ENCODE data around the gene HEBP2.
"Not testable (repeated sequence)": the region's sequence is repeated elsewhere in the genome, so short reads cannot be mapped to it uniquely, and the experiment has no call there.

Gene HEBP2

GRCh38 chr6:138403801-138404665 lies at the start of gene HEBP2:
TSS of gene HEBP2 (plus strand) at chr6:138404223. CDS start at chr6:138404496, 273 bp downstream.
- in situ Hi-C loops (cut with MboI; ENCODE audit: low sequenced_read_pairs), result no loop called here

DNA sequence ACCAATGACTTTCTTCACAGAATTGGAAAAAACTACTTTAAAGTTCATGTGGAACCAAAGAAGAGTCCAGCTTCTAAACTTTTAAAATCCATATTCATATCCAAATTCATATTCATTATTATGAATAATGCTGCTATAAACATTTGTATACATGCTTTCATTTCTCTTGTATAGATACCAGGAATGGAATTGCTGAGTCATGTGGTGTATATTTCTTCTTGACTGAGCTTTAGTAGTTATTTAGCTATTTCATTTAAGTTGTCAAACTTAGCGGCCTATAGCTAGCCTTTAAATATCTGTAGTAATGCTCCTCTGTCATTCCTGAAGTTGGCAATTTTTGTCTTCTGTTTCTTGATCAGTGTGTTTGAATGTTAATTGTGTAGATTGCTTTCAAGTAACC lies 46.1 kb upstream of the HEBP2 start:
- in situ Hi-C loops (cut with MboI; ENCODE audit: low sequenced_read_pairs), result no loop called here

DNA sequence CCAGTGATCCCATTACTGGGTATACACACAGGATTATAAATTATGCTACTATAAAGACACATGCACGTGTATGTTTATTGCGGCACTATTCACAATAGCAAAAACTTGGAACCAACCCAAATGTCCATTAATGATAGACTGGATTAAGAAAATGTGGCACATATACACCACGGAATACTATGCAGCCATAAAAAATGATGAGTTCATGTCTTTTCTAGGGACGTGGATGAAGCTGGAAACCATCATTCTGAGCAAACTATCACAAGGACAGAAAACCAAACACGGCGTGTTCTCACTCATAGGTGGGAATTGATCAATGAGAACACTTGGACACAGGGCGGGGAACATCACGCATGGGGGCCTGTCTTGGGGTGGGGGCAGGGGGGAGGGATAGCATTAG lies 35.3 kb upstream of the HEBP2 start:
- in situ Hi-C loops (cut with MboI; ENCODE audit: low sequenced_read_pairs), result not testable (repeated sequence)

GRCh38 chr6:138370631-138371451 lies 33.2 kb upstream of the HEBP2 start:
- in situ Hi-C loops (cut with MboI; ENCODE audit: low sequenced_read_pairs), result no loop called here

GRCh38 chr6:138371452-138371711 lies 32.6 kb upstream of the HEBP2 start:
- in situ Hi-C loops (cut with MboI; ENCODE audit: low sequenced_read_pairs), result no loop called here

DNA sequence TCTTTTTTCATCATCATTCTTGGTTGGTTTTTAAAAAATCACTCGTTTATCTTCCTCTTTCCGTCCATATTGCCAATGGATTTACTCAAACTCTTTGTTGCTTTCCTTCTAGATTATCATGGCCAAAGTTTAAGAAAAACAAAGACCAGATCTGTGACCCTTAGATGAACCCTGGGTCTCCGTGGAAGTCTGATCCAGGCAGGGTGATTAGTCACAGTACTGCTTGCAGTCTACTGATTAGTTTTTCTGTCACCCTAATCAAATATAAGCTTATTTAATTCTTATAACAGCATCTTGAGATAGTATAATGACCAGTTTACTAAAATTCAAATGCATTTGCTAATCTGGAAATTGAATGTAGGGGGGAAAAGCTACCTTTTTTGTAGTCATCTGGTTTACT lies 32.3 kb upstream of the HEBP2 start:
- in situ Hi-C loops (cut with MboI; ENCODE audit: low sequenced_read_pairs), result no loop called here

DNA sequence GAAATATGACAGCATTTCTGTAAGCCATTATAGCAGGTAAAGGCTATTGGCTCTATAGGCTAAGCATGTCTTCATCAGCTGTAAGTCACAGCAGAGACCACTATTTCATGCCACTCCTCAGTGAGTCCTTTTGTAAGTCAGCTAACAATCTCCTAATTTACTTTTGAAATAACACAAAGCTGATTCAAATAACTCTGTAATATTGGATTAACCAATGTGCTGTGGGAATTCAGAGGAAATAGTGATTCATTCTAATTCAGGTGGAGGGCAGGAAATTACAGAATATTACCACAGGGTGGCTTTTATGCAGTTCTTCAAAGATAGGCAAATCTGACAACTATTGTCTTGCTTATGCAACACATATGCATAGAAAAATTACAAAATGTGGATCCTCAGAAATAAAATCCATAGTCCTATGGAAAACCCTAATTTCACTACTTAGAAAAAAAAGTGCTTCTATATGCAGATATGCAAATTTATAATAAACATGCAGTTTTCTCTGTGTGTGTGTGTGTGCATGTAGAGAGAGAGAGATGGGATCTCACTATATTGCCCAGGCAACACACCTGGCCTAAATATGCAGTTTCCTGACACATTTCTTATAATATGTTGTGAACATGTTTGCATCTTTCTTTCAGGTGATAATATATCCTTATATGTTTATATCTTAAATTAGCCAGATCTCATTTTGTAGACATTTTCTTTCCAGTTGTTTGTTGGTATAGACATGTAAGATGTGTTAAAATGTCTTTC lies 31.1 kb upstream of the HEBP2 start:
- in situ Hi-C loops (cut with MboI; ENCODE audit: low sequenced_read_pairs), result no loop called here

GRCh38 chr6:138374230-138374629 lies 29.8 kb upstream of the HEBP2 start:
- in situ Hi-C loops (cut with MboI; ENCODE audit: low sequenced_read_pairs), result no loop called here

- in situ Hi-C loops (cut with MboI; ENCODE audit: low sequenced_read_pairs), result no loop called here
Measured at GRCh38 chr6:138374815-138375214, 29.2 kb upstream of the HEBP2 start.

DNA sequence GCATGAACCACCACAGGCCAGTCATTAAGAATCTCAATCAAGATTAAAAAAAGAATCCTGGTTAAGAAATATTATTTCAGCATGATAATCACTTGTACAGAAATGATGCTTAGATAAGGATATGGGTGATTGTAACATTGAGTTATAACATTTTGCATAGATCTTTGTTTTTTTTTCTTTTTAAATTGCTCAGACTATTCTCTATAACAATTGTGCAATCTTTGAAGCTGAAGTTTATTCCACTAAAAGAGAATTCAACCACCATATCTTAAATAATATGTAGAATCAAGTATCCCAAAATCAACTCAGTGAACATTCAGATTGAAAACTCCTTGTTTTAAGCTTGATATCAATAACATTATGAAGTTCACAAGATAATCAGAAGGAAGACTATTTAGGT lies 27.0 kb upstream of the HEBP2 start:
- in situ Hi-C loops (cut with MboI; ENCODE audit: low sequenced_read_pairs), result no loop called here

DNA sequence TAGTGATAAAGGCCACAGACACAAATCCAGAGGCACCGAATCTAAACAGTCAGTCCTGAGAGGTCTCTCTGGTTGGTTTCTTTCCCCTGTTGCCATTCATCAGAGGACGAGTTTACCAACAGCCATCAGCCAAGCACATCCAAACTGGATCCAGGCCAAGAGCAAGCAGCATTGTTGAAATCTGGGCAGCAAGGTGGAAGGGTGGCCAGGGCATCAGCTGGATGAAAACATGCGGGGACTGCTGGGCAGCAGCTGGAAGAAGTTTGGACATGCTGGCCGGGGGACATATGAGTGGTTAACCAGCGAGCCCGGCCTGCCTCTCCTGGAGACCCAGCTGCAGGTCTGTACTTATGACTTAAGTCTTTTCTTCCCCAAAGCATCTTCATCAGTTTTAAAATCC lies 26.2 kb upstream of the HEBP2 start, which contains the start of gene SMIM28:
Gene SMIM28, plus strand, starts transcription at position 62 of the 400 bp plus-strand sequence. Its CDS starts 168 bp downstream, at position 230.
- in situ Hi-C loops (cut with MboI; ENCODE audit: low sequenced_read_pairs), result no loop called here

- in situ Hi-C loops (cut with MboI; ENCODE audit: low sequenced_read_pairs), result no loop called here
Measured at GRCh38 chr6:138378463-138378862, 25.6 kb upstream of the HEBP2 start.

DNA sequence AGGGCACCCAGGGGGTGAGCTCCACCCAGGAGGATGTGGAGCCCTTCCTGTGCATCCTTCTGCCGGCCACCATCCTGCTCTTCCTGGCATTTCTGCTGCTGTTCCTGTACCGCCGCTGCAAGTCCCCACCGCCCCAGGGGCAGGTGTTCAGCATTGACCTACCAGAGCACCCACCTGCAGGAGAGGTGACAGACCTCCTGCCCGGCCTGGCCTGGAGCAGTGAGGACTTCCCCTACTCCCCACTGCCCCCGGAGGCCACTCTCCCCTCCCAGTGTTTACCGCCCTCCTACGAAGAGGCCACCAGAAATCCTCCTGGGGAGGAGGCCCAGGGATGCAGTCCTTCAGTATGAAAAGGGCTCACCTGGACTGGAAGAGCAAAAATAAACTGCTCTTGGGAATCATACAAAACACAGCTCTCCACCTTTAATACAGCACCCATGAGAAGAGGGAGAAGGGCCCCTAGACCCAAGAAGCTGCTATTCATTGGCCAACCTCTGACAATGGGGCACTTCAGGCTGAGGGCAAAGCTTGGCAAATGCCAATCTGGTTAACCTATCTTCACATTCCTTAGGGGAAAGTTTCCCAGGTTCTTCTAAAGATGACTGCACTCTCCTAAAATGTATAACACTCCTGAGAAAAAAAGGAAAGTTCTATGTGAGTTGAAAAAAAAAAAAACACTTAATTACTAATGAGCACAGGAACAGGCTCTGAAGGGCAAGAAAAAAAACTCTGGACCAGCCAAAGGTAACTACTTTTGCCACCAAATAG lies 21.3 kb upstream of the HEBP2 start:
- in situ Hi-C loops (cut with MboI; ENCODE audit: low sequenced_read_pairs), result no loop called here

DNA sequence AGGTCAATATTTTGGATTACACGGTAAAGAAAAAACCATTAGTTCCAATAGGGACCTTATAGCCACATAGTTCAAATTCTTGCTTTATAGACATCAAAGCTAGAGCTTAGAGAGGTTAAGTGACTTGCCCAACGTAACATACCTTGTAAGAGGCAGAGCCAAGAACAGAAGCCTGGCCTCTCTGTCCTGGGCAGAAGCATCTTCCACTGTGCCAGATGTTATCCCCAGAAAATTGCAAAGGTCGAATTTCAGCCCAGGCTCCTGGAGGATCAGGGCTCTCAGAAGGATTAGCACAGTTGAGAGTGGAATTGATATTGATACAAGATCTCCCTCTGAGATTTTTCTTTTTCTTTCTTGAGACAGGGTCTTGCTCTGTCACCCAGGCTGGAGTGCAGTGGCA lies 20.2 kb upstream of the HEBP2 start:
- in situ Hi-C loops (cut with MboI; ENCODE audit: low sequenced_read_pairs), result no loop called here

- in situ Hi-C loops (cut with MboI; ENCODE audit: low sequenced_read_pairs), result no loop called here
Measured at GRCh38 chr6:138386897-138387296, 17.1 kb upstream of the HEBP2 start.

- in situ Hi-C loops (cut with MboI; ENCODE audit: low sequenced_read_pairs), result no loop called here
Measured at GRCh38 chr6:138387577-138388368, 16.2 kb upstream of the HEBP2 start.

DNA sequence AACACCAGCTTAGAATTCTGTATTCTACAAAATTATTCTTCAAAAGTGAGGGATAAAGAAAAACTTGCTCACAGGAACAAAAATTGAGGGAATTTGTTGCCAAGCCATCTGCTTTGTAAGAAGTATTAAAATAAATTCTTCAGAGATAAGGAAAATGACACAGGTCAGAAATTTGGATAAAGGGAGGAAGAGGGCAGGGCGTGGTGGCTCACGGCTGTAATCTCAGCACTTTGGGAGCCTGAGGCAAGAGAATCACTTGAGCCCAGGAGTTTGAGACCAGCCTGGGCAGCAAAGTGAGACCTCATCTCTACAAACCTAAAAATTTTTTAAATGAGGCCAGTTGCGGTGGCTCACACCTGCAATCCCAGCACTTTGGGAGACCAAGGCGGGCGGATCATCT lies 14.5 kb upstream of the HEBP2 start:
- in situ Hi-C loops (cut with MboI; ENCODE audit: low sequenced_read_pairs), result no loop called here

- in situ Hi-C loops (cut with MboI; ENCODE audit: low sequenced_read_pairs), result no loop called here
Measured at GRCh38 chr6:138393871-138394783, 9.9 kb upstream of the HEBP2 start.

GRCh38 chr6:138396709-138397108 lies 7.3 kb upstream of the HEBP2 start:
- in situ Hi-C loops (cut with MboI; ENCODE audit: low sequenced_read_pairs), result no loop called here
